Activated T-cell treated with anti-CD3 and anti-CD28 coated beads, Interleukin-2, amount 50 U/mL, for 24 hours (primary cell): ENCODE measurements around the gene SCGB2B2.
"Not testable (repeated sequence)": the region's sequence is repeated elsewhere in the genome, so short reads cannot be mapped to it uniquely, and the experiment has no call there.

Experiments used
- DNase-seq: peaks from one replicate; pipeline ENCODE4 v3.0.0-alpha.2; 2020
- H3K27ac Mint-ChIP-seq: 2 replicates; pipeline ENCODE4 v1.8.0; 2020; ENCODE audit warnings: mild to moderate bottlenecking, mixed read lengths
- H3K27me3 Mint-ChIP-seq: 2 replicates; pipeline ENCODE4 v1.8.0; 2020; ENCODE audit warnings: mixed read lengths
- H3K36me3 Mint-ChIP-seq: 2 replicates; pipeline ENCODE4 v1.8.0; 2020; ENCODE audit warnings: low read depth, mixed read lengths
- H3K4me1 Mint-ChIP-seq: 2 replicates; pipeline ENCODE4 v1.8.0; 2020; ENCODE audit warnings: low read depth, mixed read lengths
- H3K4me3 Mint-ChIP-seq: 2 replicates; pipeline ENCODE4 v1.8.0; 2020; ENCODE audit warnings: mild to moderate bottlenecking, moderate library complexity, mixed read lengths
- H3K9me3 Mint-ChIP-seq: 2 replicates; pipeline ENCODE4 v1.8.0; 2020; ENCODE audit warnings: mixed read lengths

Gene SCGB2B2, protein sequence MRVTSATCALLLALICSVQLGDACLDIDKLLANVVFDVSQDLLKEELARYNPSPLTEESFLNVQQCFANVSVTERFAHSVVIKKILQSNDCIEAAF

DNA sequence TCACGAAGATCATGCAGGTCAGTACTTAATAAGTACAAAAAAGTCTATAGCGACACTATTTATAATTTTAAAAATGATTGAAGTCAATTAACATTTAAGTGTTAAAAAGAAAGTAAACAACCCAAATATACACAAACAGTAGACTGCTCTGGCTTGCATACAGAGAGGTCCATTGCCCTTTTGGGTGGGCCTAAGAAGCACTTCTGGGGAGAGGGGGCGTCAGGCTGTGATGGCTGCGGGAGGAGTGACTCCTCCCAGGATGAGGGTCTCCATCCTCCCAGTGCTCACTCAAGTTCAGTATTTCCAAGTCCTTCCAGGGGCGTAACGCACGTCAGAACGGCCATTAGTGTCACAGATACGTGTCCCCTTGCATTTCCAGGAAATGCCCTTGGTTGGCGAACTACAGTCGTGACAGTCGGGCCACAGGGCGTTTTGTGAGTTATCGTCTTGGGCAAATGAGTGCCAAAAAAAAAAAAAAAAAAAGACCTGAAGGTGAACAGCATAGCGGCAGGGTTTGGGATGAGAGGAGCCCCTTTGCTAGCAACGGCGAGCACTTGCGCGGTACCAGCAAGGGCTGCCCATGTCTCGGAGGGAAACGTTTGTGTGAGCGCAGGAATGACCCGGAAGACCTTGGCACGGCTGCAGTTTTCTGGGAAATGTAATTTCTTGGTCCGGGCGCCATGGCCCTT, at the start of gene SCGB2B2:
SCGB2B2 (minus strand) TSS at position 463 of the 689 bp plus-strand sequence. CDS start 82,596 bp downstream, outside the sequence.
- DNase-seq = no peak
- Mint-ChIP-seq H3K4me1 (peaks cover 44% of the 10 kb centered on the region), H3K36me3 (peaks cover 63% of the 10 kb centered on the region), H3K27ac (peak within 1 kb of the TSS; percentile 99), H3K4me3 (peak within 1 kb of the TSS; percentile 88), H3K27me3 (peaks cover 10% of the 10 kb centered on the region), H3K9me3 (peaks cover 34% of the 10 kb centered on the region)

DNA sequence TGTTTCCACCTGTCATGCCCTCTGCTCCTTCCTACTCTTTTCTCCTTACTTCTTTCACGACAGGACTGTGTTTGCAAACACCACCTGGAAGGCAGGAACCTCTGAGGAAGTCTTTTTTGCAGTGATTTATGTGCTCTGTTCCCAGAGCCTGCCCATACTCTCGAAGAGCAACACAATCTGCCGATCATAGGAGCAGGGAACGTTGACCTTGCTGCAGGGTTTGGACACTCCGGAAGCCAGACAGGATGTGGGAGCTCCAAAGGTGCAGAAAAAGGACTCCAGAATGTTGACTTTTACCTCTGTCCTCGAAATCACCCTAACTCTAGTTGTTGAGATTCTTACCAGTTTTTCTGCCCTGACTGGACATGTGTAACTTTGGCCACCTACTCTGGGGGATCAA, 48.4 kb upstream of the SCGB2B2 start:
- no peaks in the 10 kb centered on the region for H3K4me1 Mint-ChIP-seq
- no peak for DNase-seq

DNA sequence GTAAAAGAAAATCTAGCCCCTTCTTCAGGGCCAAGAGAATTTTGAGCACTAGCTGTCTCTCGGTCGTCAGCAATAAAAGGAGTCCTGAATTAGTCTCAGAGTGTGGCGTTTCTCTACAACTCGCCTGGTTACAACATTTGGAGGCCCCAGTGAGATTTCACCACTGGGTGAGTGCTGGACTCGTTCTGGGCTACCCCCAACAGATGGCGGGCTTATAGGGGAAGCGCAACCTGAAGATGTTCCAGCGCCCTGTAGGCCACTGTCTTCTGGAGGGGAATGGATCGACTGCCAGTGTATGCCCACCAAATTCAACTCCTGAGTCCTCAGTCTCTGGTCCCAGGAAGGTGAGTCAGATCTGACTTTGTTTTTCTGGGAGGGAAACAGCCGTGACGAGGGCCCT, 45.4 kb upstream of the SCGB2B2 start:
- no peaks in the 10 kb centered on the region for H3K9me3 Mint-ChIP-seq
- H3K4me3 Mint-ChIP-seq = no peak overlapping the region
- DNase-seq = no peak
- no peaks in the 10 kb centered on the region for H3K4me1 Mint-ChIP-seq
- H3K36me3 Mint-ChIP-seq = no peaks in the 10 kb centered on the region
- H3K27me3 Mint-ChIP-seq = peaks cover 32% of the 10 kb centered on the region
- no peak overlapping the region for H3K27ac Mint-ChIP-seq

More for the DNA sequence above, 48.4 kb upstream of the SCGB2B2 start:
- Mint-ChIP-seq H3K9me3 (no peaks in the 10 kb centered on the region), H3K4me3 (no peak overlapping the region), H3K36me3 (no peaks in the 10 kb centered on the region), H3K27ac (no peak overlapping the region), H3K27me3 (peaks cover 35% of the 10 kb centered on the region)

DNA sequence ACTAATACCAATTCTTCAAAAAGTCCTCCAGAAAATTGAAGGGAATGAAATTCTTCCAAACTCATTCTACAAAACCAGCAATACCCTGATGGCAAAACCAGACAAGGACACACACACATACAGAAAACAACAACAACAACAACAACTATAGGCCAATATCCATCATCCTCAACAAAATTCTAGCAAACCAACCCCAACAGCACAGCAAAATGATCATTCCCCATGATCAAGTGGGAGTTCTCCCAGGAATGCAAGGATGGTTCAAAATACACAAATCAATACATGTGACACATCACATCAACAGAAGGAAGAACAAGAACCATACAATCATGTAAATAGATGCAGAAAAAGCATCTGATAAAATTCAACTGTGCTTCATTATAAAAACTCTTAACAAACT, 38.4 kb upstream of the SCGB2B2 start:
- Mint-ChIP-seq H3K9me3 (peaks cover 9% of the 10 kb centered on the region), H3K27ac (no peak overlapping the region), H3K27me3 (peaks cover 22% of the 10 kb centered on the region), H3K4me1 (peaks cover 1% of the 10 kb centered on the region), H3K4me3 (no peak overlapping the region), H3K36me3 (no peaks in the 10 kb centered on the region)
- DNase-seq = no peak

DNA sequence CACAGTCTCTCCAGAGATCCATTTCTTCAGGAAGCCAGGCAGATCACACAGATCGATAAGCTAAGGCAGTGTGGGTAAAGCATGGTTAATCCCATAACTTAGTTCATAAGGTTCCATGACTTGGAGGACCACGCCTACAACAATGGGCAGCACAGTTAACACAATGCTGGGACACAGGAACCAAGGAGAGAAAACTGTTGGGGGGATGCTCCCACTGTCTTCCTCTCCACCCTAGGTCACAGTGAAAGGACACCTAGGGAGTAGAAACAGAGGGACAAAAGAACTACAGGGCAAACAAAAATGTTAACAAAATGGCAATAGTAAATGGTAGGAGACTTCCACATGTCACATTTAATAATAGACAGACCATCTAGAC, 36.3 kb upstream of the SCGB2B2 start:
- DNase-seq = no peak
- Mint-ChIP-seq H3K27ac (no peak overlapping the region), H3K36me3 (no peaks in the 10 kb centered on the region), H3K9me3 (peaks cover 9% of the 10 kb centered on the region), H3K27me3 (peaks cover 23% of the 10 kb centered on the region), H3K4me1 (peaks cover 1% of the 10 kb centered on the region), H3K4me3 (no peak overlapping the region)

DNA sequence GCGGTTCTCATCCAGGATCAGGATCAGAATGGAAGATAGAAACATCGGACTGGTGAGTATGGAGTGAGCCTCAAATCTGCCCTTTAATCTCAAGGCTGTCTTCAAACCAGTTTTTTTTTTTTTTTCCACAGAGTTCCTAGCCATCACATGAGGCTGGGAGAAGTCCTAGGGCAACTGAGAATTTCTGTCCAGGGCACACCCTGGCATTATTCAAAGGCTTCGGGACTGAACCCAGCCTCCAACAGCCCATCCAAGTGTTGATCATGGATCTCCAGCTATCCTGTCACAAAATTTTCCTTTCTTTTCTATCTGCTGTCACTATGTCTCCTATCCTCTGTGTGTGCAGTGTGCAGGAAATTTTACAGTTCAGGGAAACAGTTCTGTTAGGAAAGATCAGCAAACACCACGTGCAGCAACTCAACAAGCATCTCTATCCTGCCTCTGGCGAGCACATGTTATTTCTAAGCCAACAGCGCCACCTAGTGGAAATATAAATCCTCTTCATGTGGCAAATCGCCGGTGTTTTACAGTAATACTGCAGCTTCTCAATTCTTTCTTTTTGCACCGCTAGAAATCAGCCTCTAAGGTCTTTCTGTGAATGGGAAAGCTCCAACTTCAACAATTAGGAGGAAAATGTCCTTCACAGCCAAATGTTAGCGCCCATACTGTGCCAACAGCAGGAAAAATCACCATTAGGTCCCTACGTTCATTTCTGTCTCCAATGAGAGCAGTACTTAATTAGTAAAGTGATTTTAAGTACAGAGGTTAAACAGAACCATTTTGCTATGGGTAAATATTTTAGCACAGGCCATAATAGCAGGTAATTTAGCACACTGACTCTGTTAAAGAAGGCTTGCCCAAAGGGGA, 35.7 kb upstream of the SCGB2B2 start:
- no peak overlapping the region for H3K27ac Mint-ChIP-seq
- H3K27me3 Mint-ChIP-seq = peaks cover 27% of the 10 kb centered on the region
- no peak for DNase-seq

DNA sequence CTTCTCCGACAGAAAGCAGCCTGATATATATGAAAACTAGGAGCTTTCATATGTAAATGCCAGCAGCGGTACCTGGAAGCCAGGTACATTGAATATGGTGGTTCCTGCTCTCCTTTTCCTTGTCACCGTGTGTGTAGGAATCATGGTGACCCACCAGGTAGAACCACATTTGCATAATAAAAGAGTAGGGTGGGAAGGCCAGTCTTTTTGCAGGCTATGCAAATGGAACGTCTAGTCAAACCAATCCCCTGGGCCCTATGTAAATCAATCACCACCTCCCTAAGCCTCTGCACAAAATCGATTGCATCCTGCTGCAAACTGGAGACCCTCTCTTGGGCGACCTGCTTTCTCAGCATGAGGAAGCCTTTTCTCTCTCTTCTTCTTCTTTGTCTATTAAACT, 34.9 kb upstream of the SCGB2B2 start:
- H3K27ac Mint-ChIP-seq = no peak overlapping the region
- peaks cover 27% of the 10 kb centered on the region for H3K27me3 Mint-ChIP-seq
- H3K9me3 Mint-ChIP-seq = peaks cover 9% of the 10 kb centered on the region
- no peak for DNase-seq
- H3K36me3 Mint-ChIP-seq = no peaks in the 10 kb centered on the region
- peaks cover 1% of the 10 kb centered on the region for H3K4me1 Mint-ChIP-seq
- no peak overlapping the region for H3K4me3 Mint-ChIP-seq

More for the DNA sequence above, 35.7 kb upstream of the SCGB2B2 start:
- H3K4me3 Mint-ChIP-seq = no peak overlapping the region
- H3K36me3 Mint-ChIP-seq = no peaks in the 10 kb centered on the region
- peaks cover 9% of the 10 kb centered on the region for H3K9me3 Mint-ChIP-seq
- H3K4me1 Mint-ChIP-seq = peaks cover 1% of the 10 kb centered on the region

DNA sequence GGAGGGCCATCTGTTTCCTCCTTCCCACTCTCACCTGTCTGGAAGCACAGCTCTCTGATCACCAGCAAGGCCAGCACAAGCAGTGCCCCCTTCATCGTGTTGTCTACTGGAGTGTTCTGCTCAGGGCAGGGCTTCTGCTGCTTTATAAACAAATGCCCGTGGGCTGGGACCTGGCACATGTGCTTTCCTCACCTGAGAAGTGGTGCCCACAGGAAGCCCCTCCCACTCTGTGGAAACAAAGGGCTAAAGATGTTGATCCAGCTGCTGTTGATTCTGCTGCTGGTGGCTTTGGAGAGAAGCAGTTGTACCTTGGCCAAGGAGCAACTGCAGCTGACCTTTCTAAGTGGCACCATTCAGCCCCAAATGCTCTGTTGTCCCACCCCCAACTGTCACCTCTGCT, 30.7 kb upstream of the SCGB2B2 start:
- Mint-ChIP-seq H3K9me3 (no peaks in the 10 kb centered on the region), H3K4me1 (peaks cover 1% of the 10 kb centered on the region), H3K27me3 (peaks cover 51% of the 10 kb centered on the region), H3K36me3 (no peaks in the 10 kb centered on the region), H3K27ac (no peak overlapping the region), H3K4me3 (no peak overlapping the region)
- DNase-seq = no peak

DNA sequence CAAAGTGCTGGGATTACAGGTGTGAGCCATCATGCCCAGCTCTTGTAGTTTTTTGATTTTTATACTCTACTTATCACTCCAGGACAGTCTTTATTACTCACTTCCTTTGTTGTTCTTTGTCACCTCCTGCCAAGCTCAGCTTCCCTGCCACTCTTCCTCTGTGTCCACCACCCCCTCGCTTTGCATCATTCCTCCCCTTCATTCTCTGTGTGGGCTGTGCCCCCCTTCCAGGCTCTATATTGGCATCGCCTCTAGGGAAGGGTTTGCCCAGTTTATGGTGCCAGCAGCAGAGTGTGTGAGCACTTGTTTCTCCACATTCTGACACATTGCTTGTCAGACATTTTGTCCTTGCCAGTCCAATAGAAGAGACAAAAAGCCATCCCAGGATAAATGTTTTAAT, 15.6 kb upstream of the SCGB2B2 start:
- no peaks in the 10 kb centered on the region for H3K36me3 Mint-ChIP-seq
- no peak for DNase-seq
- H3K4me3 Mint-ChIP-seq = no peak overlapping the region
- H3K4me1 Mint-ChIP-seq = no peaks in the 10 kb centered on the region
- no peak overlapping the region for H3K27ac Mint-ChIP-seq
- peaks cover 25% of the 10 kb centered on the region for H3K9me3 Mint-ChIP-seq
- peaks cover 37% of the 10 kb centered on the region for H3K27me3 Mint-ChIP-seq

DNA sequence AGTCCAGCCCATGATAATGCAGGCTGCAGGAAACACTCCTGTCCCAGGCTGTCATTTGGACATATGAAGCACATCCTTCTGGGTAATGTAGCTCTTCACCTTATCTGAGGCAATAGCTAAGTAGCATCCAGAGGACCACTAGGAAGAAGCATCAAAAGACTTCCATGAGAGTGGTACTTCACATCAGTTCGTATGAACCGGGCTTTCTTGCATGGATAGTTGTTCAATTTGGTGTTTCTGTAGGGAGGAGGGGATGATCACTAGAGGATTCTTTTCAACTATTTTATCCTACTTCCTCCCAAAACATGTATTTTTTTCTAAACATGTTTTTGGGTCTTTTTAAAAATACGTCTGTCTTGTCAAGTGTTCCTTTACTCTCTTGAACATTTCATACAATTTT, 13.4 kb upstream of the SCGB2B2 start:
- no peak overlapping the region for H3K27ac Mint-ChIP-seq
- no peak overlapping the region for H3K4me3 Mint-ChIP-seq
- peaks cover 46% of the 10 kb centered on the region for H3K9me3 Mint-ChIP-seq
- peaks cover 16% of the 10 kb centered on the region for H3K36me3 Mint-ChIP-seq
- no peaks in the 10 kb centered on the region for H3K4me1 Mint-ChIP-seq
- DNase-seq = no peak
- H3K27me3 Mint-ChIP-seq = peaks cover 23% of the 10 kb centered on the region

DNA sequence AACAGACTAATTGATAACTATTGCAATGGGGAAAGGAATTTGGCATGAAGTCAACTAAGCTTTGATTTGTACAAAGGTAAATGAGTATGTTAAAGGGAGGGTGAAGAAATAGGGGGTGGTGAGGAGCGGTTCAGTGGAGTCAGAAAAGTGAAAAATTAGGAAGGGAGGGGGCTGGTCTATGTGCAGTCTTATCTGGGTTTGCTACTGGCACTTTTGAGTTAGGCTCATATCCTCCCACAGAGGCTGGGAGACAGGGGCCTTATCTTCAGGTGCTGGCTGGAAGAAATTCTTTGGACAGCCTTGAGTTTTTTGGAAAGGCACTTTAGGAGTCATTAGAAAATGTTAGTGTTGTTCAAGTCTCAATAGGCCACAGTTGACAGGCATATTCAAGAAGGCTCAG, 11.6 kb upstream of the SCGB2B2 start:
- Mint-ChIP-seq H3K4me1 (no peaks in the 10 kb centered on the region), H3K9me3 (peaks cover 60% of the 10 kb centered on the region), H3K4me3 (no peak overlapping the region), H3K27ac (no peak overlapping the region), H3K36me3 (peaks cover 34% of the 10 kb centered on the region), H3K27me3 (peaks cover 12% of the 10 kb centered on the region)
- no peak for DNase-seq

DNA sequence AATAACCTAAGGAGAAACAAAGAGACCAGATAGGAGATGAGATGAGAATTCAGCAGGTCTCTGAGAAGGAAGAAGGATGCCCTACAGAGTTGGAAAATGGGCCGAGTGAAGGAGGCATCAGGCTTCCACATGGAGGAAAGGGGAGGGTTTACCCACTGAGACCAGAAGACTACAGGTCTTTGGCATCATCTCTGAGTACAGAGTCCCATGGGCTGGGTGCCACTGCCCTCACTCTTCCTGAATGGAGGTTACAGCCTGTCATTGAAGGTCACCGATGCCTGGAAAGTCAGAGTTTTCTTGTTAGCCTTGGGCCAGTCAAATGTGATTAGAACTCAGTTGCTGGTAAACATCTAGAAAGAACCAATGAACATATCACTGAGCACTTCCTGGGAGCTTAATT, 10.4 kb upstream of the SCGB2B2 start:
- Mint-ChIP-seq H3K4me1 (no peaks in the 10 kb centered on the region), H3K27ac (no peak overlapping the region), H3K27me3 (peaks cover 9% of the 10 kb centered on the region), H3K36me3 (peaks cover 47% of the 10 kb centered on the region), H3K4me3 (no peak overlapping the region), H3K9me3 (peaks cover 68% of the 10 kb centered on the region)
- DNase-seq = no peak

DNA sequence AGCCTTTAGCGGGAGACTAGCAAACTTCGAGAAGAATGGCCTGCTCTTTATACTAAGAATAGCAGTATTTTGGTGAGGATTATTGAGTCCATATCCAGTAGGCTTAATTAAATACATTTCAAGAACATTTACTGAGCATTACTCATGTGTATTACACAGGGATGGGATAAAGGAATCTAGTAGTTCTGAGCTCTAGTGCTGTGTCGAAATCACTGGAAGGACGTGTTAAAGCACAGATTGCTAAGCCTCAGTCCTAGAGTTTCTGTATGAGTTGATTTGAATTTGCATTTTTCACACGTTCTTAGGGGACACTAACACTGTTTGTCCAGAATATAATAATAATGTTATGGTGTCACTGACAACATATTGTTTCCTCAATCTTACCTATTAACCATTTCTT, 9.5 kb upstream of the SCGB2B2 start:
- Mint-ChIP-seq H3K27ac (no peak overlapping the region), H3K4me1 (no peaks in the 10 kb centered on the region), H3K9me3 (peaks cover 70% of the 10 kb centered on the region), H3K36me3 (peaks cover 55% of the 10 kb centered on the region), H3K4me3 (no peak overlapping the region), H3K27me3 (peaks cover 4% of the 10 kb centered on the region)
- DNase-seq = no peak

DNA sequence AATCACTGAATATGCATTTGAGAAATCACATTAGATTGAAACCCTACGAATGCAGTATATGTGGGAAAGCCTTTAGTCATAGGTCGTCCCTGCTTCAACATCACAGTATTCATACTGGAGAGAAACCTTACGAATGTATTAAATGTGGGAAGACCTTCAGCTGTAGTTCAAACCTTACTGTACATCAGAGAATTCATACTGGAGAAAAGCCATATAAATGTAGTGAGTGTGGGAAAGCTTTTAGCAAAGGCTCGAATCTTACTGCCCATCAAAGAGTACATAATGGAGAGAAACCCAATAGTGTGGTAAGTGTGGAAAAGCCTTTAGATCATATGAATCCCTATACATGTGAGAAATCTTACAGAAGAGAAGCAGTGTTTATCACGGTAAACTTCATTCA, 8.3 kb upstream of the SCGB2B2 start:
- not testable (repeated sequence) for DNase-seq, H3K4me1 Mint-ChIP-seq, H3K4me3 Mint-ChIP-seq, H3K27ac Mint-ChIP-seq, H3K27me3 Mint-ChIP-seq
- H3K36me3 Mint-ChIP-seq = peaks cover 67% of the 10 kb centered on the region
- H3K9me3 Mint-ChIP-seq = peaks cover 69% of the 10 kb centered on the region

DNA sequence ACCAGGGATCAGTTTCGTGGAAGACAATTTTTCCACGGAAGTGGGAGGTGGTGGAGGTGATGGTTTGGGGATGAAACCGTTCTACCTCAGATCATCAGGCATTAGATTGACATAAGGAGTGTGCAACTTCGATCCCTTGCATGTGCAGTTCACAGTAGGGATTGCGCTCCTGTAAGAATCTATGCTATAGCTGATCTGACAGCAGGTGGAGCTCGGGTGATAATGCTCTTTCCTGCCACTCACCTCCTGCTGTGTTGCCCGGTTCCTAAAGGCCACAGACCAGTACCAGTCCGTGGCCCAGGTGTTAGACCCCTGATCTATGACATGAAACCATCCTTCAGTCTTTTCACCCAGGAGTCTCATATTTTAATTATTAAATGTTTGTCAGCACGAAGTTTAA, 4.5 kb upstream of the SCGB2B2 start:
- no peak for DNase-seq
- no peak overlapping the region for H3K27ac Mint-ChIP-seq
- no peaks in the 10 kb centered on the region for H3K27me3 Mint-ChIP-seq
- peaks cover 63% of the 10 kb centered on the region for H3K9me3 Mint-ChIP-seq
- H3K4me3 Mint-ChIP-seq = no peak overlapping the region
- peaks cover 33% of the 10 kb centered on the region for H3K4me1 Mint-ChIP-seq
- peaks cover 97% of the 10 kb centered on the region for H3K36me3 Mint-ChIP-seq
